Mammary epithelial cell (primary cell): Measurements from ENCODE around the gene HIVEP3.

Experiments
- CTCF ChIP-seq, 2 donors: IDR thresholded peaks in 1 of 2; conservative IDR thresholded peaks in 1 of 2; 2 replicates each; pipeline ENCODE4 v1.5.1; 2011 to 2012; ENCODE audit warnings: inconsistent platforms in 2 of 2, low read length in 2 of 2, mild to moderate bottlenecking in 2 of 2, control low read depth in 1 of 2, low read depth in 1 of 2; ENCODE audit not compliant: insufficient read depth in 1 of 2; ENCODE audit errors: extremely low read depth in 1 of 2
- EZH2 ChIP-seq: IDR thresholded peaks from 2 replicates; pipeline ENCODE4 v1.6.1; 2012; ENCODE audit warnings: low read length, inconsistent platforms, borderline replicate concordance

DNA sequence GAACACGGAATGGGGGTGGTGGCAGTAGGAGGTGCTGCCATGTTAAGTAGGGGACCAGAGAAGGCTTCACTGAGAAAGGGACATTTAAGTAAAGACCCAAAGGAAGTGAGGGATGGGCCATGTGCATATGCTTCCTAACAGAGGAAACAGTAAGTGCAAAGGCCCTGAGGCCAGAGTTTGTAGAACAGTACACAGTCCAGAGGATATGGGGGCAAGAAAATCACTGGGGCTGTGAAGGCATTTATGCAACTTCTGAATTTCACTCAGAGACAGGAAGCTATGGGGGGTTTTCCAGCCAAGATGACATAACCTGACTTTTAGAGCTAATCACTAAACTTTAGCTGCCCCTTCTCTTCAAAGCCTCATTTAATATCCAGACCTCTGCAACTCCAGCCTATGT is 231.7 kb downstream of the HIVEP3 start:
- TF ChIP-seq EZH2, result no peak
- TF ChIP-seq CTCF (conservative IDR thresholded peaks at IDR 0.05 in 1 of 2, IDR thresholded peaks at IDR 0.05 in 1 of 2; ENCODE audit: extremely low read depth in 1 of 2, insufficient read depth in 1 of 2, low read depth in 1 of 2, low read length in 2 of 2), result no peak
